Natural killer cell (primary cell): ENCODE data around the gene OTP. TPM values are rescaled to one million over a fixed set of nuclear protein-coding genes. Genes with fewer than 3 reads are reported as not detected.

Experiments
- ATAC-seq, 3 donors: fragments of 150-1000 bp in 2 of 3; fragments of 200-7000 bp in 1 of 3; cut with Tn5 transposase; 1 replicate in 1 of 3; 2 replicates in 2 of 3; pipeline ENCODE4 v1.10.0; 2021; ENCODE audit warnings: mild to moderate bottlenecking in 2 of 3, moderate library complexity in 2 of 3
- DNase-seq, 2 donors: peaks; one replicate each; pipeline versions ENCODE4 v3.0.0 to v3.0.0-alpha.2; 2013 to 2021; ENCODE audit warnings: mixed read lengths in 1 of 2
- H3K27ac ChIP-seq: one replicate; pipeline ENCODE4 v1.5.1; 2013; ENCODE audit warnings: mild to moderate bottlenecking, low read length
- H3K27me3 ChIP-seq: one replicate; pipeline ENCODE4 v1.6.1; 2013; ENCODE audit warnings: low read length; ENCODE audit not compliant: control insufficient read depth, insufficient read depth
- H3K36me3 ChIP-seq: one replicate; pipeline ENCODE4 v1.6.1; 2013; ENCODE audit warnings: low read length; ENCODE audit not compliant: control insufficient read depth, insufficient read depth
- H3K4me1 ChIP-seq: one replicate; pipeline ENCODE4 v1.6.1; 2013; ENCODE audit warnings: low read length; ENCODE audit not compliant: control insufficient read depth, insufficient read depth
- H3K4me3 ChIP-seq: one replicate; pipeline ENCODE4 v1.5.1; 2013; ENCODE audit warnings: low read length
- H3K9me3 ChIP-seq: one replicate; pipeline ENCODE4 v1.6.1; 2013; ENCODE audit warnings: low read length; ENCODE audit not compliant: control insufficient read depth, insufficient read depth
- H3K27ac Mint-ChIP-seq, 2 donors: one replicate each; pipeline ENCODE4 v1.8.0; 2022; ENCODE audit warnings: mild to moderate bottlenecking in 2 of 2, mixed read lengths in 2 of 2, moderate library complexity in 1 of 2
- H3K27me3 Mint-ChIP-seq, 2 donors: one replicate each; pipeline ENCODE4 v1.8.0; 2022; ENCODE audit warnings: low read depth in 2 of 2, mixed read lengths in 2 of 2
- H3K36me3 Mint-ChIP-seq: one replicate; pipeline ENCODE4 v1.8.0; 2022; ENCODE audit warnings: mixed read lengths
- H3K4me1 Mint-ChIP-seq, 2 donors: one replicate each; pipeline ENCODE4 v1.8.0; 2022; ENCODE audit warnings: mixed read lengths in 2 of 2
- H3K4me3 Mint-ChIP-seq: one replicate; pipeline ENCODE4 v1.8.0; 2022; ENCODE audit warnings: mild to moderate bottlenecking, moderate library complexity, mixed read lengths
- H3K9me3 Mint-ChIP-seq, 2 donors: one replicate each; pipeline ENCODE4 v1.8.0; 2022; ENCODE audit warnings: mixed read lengths in 2 of 2
- CTCF ChIP-seq: fragments of 200-600 bp; IDR thresholded peaks from one replicate; pipeline ENCODE4 v1.8.0; 2022; ENCODE audit warnings: antibody characterized with exemption
- WGBS: methylation state at CpG from one replicate; pipeline ENCODE4 v1.1.7; 2013; ENCODE audit warnings: missing lambda C conversion rate; ENCODE audit not compliant: insufficient coverage; 5-methylcytosine and 5-hydroxymethylcytosine counted together
- intact Hi-C: fragments of 100-400 bp; cut with micrococcal nuclease; formaldehyde crosslinking; loops from one replicate; pipeline ENCODE4 v1.14.2; 2022
- total RNA-seq, 4 donors: library from RNA; stranded (reverse); fragments of 120-200 nt in 1 of 4; gene quantifications; one replicate each; pipeline versions ENCODE4 v1.2.3 to v1.2.4, GENCODE V29; 2013 to 2022

Gene OTP
- total RNA-seq, 3 donors from 2014 or later (not counting 1 experiment from before 2014, with no cell fraction given) = not detected

DNA sequence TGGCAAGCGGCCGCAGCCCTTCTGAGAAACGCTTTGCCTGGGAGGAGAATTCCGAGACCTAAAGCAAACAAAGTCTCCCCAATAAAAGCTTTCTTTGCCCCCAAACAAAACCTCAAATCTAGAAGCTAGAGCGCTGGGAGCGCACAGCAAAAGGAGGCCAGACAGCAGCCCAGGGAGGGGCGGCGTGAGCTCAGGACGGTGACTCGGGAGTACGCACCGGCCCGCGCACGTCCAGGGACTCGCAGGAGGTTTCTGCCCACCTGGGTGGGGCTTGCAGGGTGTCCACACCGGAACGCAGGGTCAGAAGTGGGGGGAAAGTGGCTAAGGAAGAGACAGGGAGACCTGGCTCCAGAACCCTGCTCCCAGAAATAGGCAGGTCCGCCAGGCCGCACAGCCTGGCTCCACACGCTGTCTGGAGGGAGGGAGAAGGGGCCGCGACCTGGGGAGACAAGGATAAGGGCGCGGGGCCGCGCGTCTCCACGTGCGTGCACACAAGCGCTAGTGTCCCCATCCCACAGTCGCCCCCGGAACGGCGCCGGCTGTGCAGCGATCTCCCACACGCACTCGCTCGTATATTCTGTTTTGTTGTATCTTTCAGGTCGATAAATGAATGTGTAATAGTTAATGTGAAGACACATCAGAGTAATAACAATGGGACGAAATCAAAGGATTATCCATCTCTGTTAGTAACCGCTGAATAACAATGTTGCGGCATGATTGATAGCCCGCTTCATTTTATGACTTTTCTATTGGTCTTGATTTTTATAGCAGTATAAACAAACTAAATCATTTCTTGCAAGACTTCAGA lies 2.3 kb upstream of the OTP start:
- Histone ChIP-seq H3K4me1 (peaks cover 26% of the 10 kb centered on the region), H3K27me3 (peaks cover 93% of the 10 kb centered on the region), H3K36me3 (no peaks in the 10 kb centered on the region), H3K4me3 (no peak overlapping the region), H3K9me3 (peaks cover 15% of the 10 kb centered on the region), H3K27ac (no peak overlapping the region)
- ATAC-seq (no peak), DNase-seq (peak in 1 of 2 donors; percentile 7)
- H3K4me3 Mint-ChIP-seq = no peak overlapping the region
- intact Hi-C loops = no loop called here
- H3K36me3 Mint-ChIP-seq = peaks cover 14% of the 10 kb centered on the region
- 13% methylated on average over 45 of the region's 45 CpGs for WGBS
- peaks cover 16 to 33% of the 10 kb centered on the region in 2 donors for H3K4me1 Mint-ChIP-seq
- H3K27ac Mint-ChIP-seq = no peak overlapping the region
- peaks cover 69 to 86% of the 10 kb centered on the region in 2 donors for H3K27me3 Mint-ChIP-seq
- H3K9me3 Mint-ChIP-seq = peaks cover 0 to 3% of the 10 kb centered on the region in 2 donors
- no peak for TF ChIP-seq CTCF

DNA sequence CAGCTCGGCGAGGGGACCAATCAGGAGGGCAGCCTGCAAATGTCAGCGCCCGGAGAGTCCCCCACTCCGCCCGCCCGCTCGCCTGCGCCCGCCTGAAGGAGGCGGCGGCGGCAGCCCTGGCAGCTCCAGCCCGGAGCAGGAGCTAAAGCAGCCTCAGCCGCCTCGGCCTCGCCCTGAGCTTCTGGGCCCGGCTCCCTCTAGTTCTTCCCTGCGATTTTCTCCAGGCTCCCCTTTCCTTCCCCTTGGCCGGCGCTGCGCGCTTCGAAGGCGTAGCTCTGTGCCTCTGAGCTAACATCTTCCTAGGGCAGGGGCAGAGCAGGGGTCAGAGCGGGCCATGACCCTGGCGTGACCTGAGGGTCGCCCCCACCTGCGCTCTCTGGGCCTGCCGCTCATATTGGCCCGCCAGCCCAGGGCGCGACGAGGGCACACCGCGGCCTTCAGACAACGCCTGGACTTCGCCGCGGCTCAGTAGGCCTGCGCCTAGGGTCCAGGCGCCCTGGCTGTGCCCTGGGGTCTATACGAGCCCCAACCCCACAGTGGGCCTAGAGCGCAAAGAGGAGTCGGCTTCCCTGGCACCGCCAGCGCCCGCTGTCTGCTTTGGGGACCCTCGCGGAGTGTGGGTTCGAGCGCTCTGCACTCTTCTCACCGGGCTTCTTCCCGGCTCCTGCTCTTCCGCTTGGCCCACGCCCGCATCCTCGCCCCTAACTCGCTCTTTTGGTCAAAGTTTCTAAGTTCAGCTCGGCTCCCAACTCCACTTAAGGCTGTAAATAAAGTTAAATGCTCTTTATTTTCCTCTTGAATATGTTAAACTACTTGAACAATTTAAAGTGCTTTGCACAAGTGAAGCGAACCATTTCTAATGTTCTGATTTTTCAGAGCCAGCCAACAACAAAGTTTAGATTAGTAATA lies 504 bp upstream of the OTP start:
- H3K9me3 Mint-ChIP-seq = peaks cover 0 to 3% of the 10 kb centered on the region in 2 donors
- no peak for ATAC-seq

GRCh38 chr5:77637170-77637997 lies 1.1 kb downstream of the OTP start:
- Histone ChIP-seq H3K9me3 (peaks cover 23% of the 10 kb centered on the region), H3K36me3 (no peaks in the 10 kb centered on the region), H3K27me3 (peaks cover 92% of the 10 kb centered on the region), H3K4me3 (no peak overlapping the region), H3K4me1 (peaks cover 8% of the 10 kb centered on the region), H3K27ac (no peak overlapping the region)
- Mint-ChIP-seq H3K4me3 (no peak overlapping the region), H3K9me3 (peaks cover 2 to 9% of the 10 kb centered on the region in 2 donors), H3K4me1 (peaks cover 6 to 13% of the 10 kb centered on the region in 2 donors), H3K27me3 (peaks cover 61 to 74% of the 10 kb centered on the region in 2 donors), H3K36me3 (peaks cover 18% of the 10 kb centered on the region), H3K27ac (peak overlapping the region in 1 of 2 donors; percentile 77)
- no peak for TF ChIP-seq CTCF
- intact Hi-C loops = no loop called here
- 11% methylated on average over 43 of the region's 43 CpGs for WGBS
- peak in 1 of 2 donors; percentile 20 for DNase-seq
- ATAC-seq = no peak

More for the DNA sequence above, 504 bp upstream of the OTP start:
- peaks cover 13 to 22% of the 10 kb centered on the region in 2 donors for H3K4me1 Mint-ChIP-seq
- H3K4me3 Mint-ChIP-seq = no peak overlapping the region
- H3K27me3 Mint-ChIP-seq = peaks cover 59 to 75% of the 10 kb centered on the region in 2 donors
- Histone ChIP-seq H3K4me1 (peaks cover 16% of the 10 kb centered on the region), H3K9me3 (peaks cover 17% of the 10 kb centered on the region), H3K27ac (no peak overlapping the region), H3K27me3 (peaks cover 92% of the 10 kb centered on the region), H3K4me3 (no peak overlapping the region), H3K36me3 (no peaks in the 10 kb centered on the region)
- 11% methylated on average over 60 of the region's 61 CpGs for WGBS
- no peak for TF ChIP-seq CTCF
- H3K27ac Mint-ChIP-seq = no peak overlapping the region
- peaks cover 12% of the 10 kb centered on the region for H3K36me3 Mint-ChIP-seq
- intact Hi-C loops = no loop called here
- DNase-seq = peak in 1 of 2 donors; percentile 23
